C4-2B (cell line): Measurements from ENCODE around the gene ANKRD12.

ENCODE experiments used
- CTCF ChIP-seq: fragments of 450-650 bp; conservative IDR thresholded peaks from 2 replicates; pipeline ENCODE4 v1.5.1; 2017; ENCODE audit warnings: mild to moderate bottlenecking
- ZFX ChIP-seq: fragments of 450-650 bp; IDR thresholded peaks from 2 replicates; pipeline ENCODE4 v1.6.1; 2017

- no peak for TF ChIP-seq CTCF
- TF ChIP-seq ZFX, result no peak
Observed at GRCh38 chr18:9113468-9114149, 23.0 kb upstream of the ANKRD12 start.
